Lower lobe of right lung (tissue), 2 donors: ENCODE results near the gene ITGA2. TPM values are rescaled to one million over a fixed set of nuclear protein-coding genes. Genes with fewer than 3 reads are reported as not detected.
"Not testable (repeated sequence)": the region's sequence is repeated elsewhere in the genome, so short reads cannot be mapped to it uniquely, and the experiment has no call there.

Experiments
- ATAC-seq, 2 donors: fragments of 200-7000 bp; cut with Tn5 transposase; one replicate each; pipeline ENCODE4 v1.9.1; 2020 to 2022; ENCODE audit warnings: mild to moderate bottlenecking in 2 of 2, moderate library complexity in 2 of 2
- DNase-seq: peaks from one replicate; pipeline ENCODE4 v3.0.0-alpha.2; 2020
- H3K27ac ChIP-seq: fragments of 200-600 bp; one replicate; pipeline ENCODE4 v1.8.0; 2022
- H3K27me3 ChIP-seq: fragments of 200-600 bp; one replicate; pipeline ENCODE4 v1.8.0; 2022; ENCODE audit warnings: low read depth
- H3K36me3 ChIP-seq: fragments of 200-600 bp; one replicate; pipeline ENCODE4 v1.8.0; 2022; ENCODE audit warnings: mild to moderate bottlenecking
- H3K4me1 ChIP-seq: fragments of 200-600 bp; one replicate; pipeline ENCODE4 v1.8.0; 2022
- H3K4me3 ChIP-seq: fragments of 200-600 bp; one replicate; pipeline ENCODE4 v1.8.0; 2022; ENCODE audit warnings: mild to moderate bottlenecking
- H3K9me3 ChIP-seq: fragments of 200-600 bp; one replicate; pipeline ENCODE4 v1.8.0; 2022
- CTCF ChIP-seq: fragments of 200-600 bp; IDR thresholded peaks from one replicate; pipeline ENCODE4 v1.8.0; 2022; ENCODE audit warnings: antibody characterized with exemption, mild to moderate bottlenecking
- intact Hi-C: fragments of 100-400 bp; cut with DNase I; formaldehyde crosslinking; loops from one replicate; pipeline ENCODE4 v1.11.0; 2022
- total RNA-seq: library from RNA; stranded (reverse); fragmentation: NEBNext Ultra II Directional; extraction: Animal tissue kit (Norgen Biotek cat#: 25700); gene quantifications from one replicate; pipeline ENCODE4 v1.2.1, GENCODE V29; 2021
- donor health status: DM: no; HTN: yes; CAD: no; lungs with severe emphysema.

ITGA2 gene
- total RNA-seq, 1 donor from 2014 or later: 7.4 TPM

GRCh38 chr5:53109056-53109442 is 119.9 kb downstream of the ITGA2 start:
- DNase-seq: no peak
- H3K4me3 ChIP-seq: peak overlapping the region; percentile 73
- H3K27ac ChIP-seq: peak overlapping the region; percentile 76
- no peaks in the 10 kb centered on the region for H3K27me3 ChIP-seq
- peaks cover 16% of the 10 kb centered on the region for H3K4me1 ChIP-seq
- peaks cover 10% of the 10 kb centered on the region for H3K36me3 ChIP-seq
- no peak for TF ChIP-seq CTCF
- ATAC-seq: peak; percentile 3 to 62
- intact Hi-C loops: no loop called here
- H3K9me3 ChIP-seq: no peaks in the 10 kb centered on the region

GRCh38 chr5:53109443-53110127 is 120.4 kb downstream of the ITGA2 start, which contains the start of gene MOCS2:
Gene MOCS2, minus strand, starts transcription at chr5:53109757. Its CDS starts 2,583 bp downstream, at chr5:53107174.
- ATAC-seq (peak; percentile 100), DNase-seq (peak; percentile 94)
- H3K4me3 ChIP-seq: peak within 1 kb of the TSS; percentile 73
- peak within 1 kb of the TSS; percentile 76 for H3K27ac ChIP-seq
- H3K36me3 ChIP-seq: peaks cover 5% of the 10 kb centered on the region
- H3K9me3 ChIP-seq: no peaks in the 10 kb centered on the region
- no peaks in the 10 kb centered on the region for H3K27me3 ChIP-seq
- peaks cover 16% of the 10 kb centered on the region for H3K4me1 ChIP-seq
- intact Hi-C loops: no loop called here
- TF ChIP-seq CTCF: no peak

- intact Hi-C loops: no loop called here
- Histone ChIP-seq H3K4me1 (peaks cover 16% of the 10 kb centered on the region), H3K27me3 (no peaks in the 10 kb centered on the region), H3K9me3 (no peaks in the 10 kb centered on the region), H3K4me3 (peak overlapping the region; percentile 73), H3K36me3 (no peaks in the 10 kb centered on the region), H3K27ac (peak overlapping the region; percentile 76)
- ATAC-seq (peak; percentile 2 to 11), DNase-seq (no peak)
- TF ChIP-seq CTCF: no peak
Measured at GRCh38 chr5:53110156-53110555, 121.0 kb downstream of the ITGA2 start.

GRCh38 chr5:53111139-53111538 is 122.0 kb downstream of the ITGA2 start:
- TF ChIP-seq CTCF: no peak
- no peak overlapping the region for H3K27ac ChIP-seq
- intact Hi-C loops: no loop called here
- no peaks in the 10 kb centered on the region for H3K36me3 ChIP-seq
- no peak for DNase-seq
- ATAC-seq: no peak
- no peaks in the 10 kb centered on the region for H3K9me3 ChIP-seq
- H3K27me3 ChIP-seq: no peaks in the 10 kb centered on the region
- H3K4me1 ChIP-seq: peaks cover 16% of the 10 kb centered on the region
- no peak overlapping the region for H3K4me3 ChIP-seq

- H3K27ac ChIP-seq, ATAC-seq, H3K27me3 ChIP-seq, intact Hi-C loops, H3K9me3 ChIP-seq, H3K36me3 ChIP-seq, DNase-seq, H3K4me3 ChIP-seq: not testable (repeated sequence)
- peaks cover 16% of the 10 kb centered on the region for H3K4me1 ChIP-seq
Measured at GRCh38 chr5:53112307-53112706, 123.2 kb downstream of the ITGA2 start.

GRCh38 chr5:53112909-53113308 is 123.8 kb downstream of the ITGA2 start:
- TF ChIP-seq CTCF: no peak
- intact Hi-C loops: no loop called here
- H3K4me1 ChIP-seq: peaks cover 16% of the 10 kb centered on the region
- DNase-seq (no peak), ATAC-seq (no peak)
- H3K9me3 ChIP-seq: no peaks in the 10 kb centered on the region
- no peaks in the 10 kb centered on the region for H3K36me3 ChIP-seq
- no peaks in the 10 kb centered on the region for H3K27me3 ChIP-seq
- H3K27ac ChIP-seq: no peak overlapping the region
- H3K4me3 ChIP-seq: no peak overlapping the region
